DMS114 treated with DMSO at 0.1 percent for 48 hours (cell line): ENCODE measurements around the gene ME3.
"Not testable (repeated sequence)": the region's sequence is repeated elsewhere in the genome, so short reads cannot be mapped to it uniquely, and the experiment has no call there.

Experiments
- DNase-seq: peaks from one replicate; lab custom pipeline; 2025; ENCODE audit not compliant: unreplicated experiment; lab: John Stamatoyannopoulos, UW

ME3 gene

DNA sequence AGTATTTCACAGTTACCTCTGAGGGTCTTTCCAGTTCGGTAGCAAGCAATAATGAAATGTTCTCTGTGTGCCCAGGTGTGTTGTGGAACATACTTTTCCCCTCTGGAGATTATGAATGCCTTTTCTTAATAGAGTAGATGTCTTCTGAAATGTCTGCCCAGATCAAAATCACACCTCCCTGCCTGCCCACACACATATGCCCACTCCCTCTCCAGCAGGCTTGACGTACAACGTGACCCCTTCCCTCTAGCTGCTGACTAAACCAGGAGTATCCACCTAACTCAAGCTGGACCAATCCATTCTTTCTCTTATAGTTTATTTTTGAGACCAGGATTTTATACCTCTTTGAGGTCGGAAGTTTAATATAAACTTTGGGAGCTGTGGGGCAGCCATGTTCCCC lies 48.7 kb downstream of the ME3 start:
- no peak for DNase-seq

DNA sequence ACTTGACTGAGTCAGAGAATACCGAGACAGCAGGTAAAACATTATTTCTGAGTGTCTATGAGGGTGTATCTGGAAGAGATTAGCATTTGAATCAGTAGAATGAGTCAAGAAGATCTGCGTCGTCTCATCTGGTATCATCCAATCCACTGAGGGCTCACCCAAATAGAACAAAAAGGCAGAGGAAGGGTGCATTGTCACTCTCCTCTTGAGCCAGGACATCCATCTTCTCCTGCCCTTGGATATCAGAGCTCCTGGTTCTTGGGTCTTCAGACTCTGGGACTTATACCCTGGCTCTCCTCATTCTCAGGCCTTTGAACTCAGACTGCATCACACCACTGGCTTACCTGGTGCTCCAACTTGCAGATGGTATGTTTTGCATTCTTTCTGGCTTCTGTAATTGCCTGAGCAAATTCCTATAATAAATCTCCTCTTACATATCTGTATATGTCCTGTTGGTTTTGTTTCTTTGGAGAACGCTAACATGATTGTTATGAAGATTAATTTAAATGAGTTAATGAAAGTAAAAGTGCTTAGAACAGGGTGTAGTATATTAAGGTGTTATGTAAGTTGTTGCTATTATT lies 49.3 kb downstream of the ME3 start:
- DNase-seq: no peak

DNA sequence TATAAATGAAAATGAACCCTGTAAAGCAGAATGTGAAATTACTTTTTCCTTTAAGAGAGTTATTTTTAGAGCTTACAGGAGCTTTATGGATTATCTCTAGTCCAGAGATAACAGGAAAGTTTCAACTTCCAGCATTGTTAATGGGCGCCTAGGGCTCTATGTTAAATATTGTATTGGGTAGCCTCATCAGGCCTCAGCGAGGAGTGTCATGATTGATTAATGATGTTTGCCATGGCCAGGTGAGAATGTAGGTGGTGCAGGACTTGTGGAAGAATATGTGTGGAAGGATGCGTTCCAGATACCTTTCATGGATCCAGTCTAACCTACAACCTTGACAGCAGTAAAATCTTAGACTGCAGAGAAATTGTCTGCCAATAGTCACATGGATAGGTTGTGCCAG lies 50.6 kb downstream of the ME3 start:
- DNase-seq: no peak

DNA sequence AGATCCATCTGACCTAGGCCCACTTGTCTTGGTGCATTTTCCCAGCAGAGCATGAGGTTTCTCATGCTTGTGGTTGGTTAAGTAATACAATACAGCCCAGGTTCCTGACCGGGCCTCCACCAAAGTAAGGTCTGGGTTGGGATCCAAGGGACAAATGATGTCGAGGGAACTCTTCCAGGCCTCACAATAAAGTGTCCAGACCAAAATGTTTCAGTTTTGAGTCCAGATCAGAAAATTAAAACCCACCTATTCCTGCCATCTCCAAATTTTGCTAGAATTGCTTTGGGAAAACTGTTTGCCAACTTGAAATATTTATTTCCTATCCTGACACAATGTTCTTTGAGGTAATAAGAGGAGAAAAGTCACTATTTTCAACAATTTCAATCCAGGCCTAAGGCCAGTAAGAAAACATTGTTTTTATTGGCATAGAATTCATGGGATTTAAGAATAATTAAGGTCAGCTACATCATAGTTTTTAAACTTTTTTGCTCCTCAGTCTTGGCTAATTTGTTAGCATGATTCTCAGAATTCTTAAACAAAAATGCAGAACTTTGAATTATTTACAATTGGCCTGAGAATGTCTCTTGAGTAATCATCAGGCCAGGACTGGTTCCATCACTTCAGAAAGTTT lies 51.4 kb downstream of the ME3 start:
- no peak for DNase-seq

DNA sequence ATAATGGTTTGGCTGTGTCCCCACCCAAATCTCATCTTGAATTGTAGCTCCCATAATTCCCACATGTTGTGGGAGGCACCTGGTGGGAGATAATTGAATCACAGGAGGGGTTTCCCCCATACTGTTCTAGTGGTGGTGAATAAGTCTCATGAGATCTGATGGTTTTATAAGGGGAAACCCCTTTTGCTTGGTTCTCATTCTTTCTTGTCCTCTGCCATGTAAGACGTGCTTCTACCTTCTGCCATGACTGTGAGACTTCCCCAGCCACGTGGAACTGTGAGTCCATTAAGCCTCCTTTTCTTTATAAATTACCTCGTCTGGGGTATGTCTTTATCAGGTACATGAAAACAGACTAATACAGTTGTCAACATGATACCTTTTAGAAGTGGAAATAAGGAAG lies 53.0 kb downstream of the ME3 start:
- not testable (repeated sequence) for DNase-seq

DNA sequence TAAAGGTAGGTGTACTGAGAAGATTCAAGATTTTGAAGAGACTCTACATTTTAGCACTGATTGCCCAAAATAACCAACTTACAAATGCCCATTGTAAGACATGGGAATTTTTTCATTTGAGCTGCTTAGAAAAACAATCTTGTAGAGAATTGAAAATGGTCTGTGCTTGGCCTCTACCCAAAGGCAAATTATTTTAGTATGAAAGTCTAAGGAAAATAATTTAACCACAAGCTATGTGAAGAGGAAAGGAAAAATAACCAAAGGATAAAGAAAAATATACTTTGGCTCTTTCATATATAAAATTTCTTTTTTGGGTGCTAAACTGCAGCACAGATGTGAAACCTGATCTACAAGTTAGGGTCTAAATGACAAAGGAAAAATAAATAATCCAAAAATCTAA lies 54.9 kb downstream of the ME3 start:
- no peak for DNase-seq

DNA sequence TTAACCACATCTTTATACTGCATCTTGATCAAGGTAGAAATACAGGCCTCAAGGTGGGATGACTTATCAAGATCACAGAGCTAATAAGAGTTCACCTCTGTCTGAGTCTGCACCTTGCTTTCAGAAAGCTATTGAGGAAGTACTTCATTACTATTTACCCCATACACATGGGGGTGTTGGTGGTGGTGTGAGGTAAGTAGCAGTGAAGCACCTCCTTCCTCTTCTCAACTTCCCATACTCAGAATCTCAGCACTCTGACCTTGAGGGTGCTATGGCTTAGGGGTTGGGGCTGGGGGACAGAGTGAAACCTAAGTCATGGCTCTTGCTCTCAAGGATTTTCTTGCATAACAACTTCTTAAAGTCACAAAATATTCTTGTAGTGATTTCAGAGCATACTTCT lies 56.9 kb downstream of the ME3 start:
- no peak for DNase-seq

DNA sequence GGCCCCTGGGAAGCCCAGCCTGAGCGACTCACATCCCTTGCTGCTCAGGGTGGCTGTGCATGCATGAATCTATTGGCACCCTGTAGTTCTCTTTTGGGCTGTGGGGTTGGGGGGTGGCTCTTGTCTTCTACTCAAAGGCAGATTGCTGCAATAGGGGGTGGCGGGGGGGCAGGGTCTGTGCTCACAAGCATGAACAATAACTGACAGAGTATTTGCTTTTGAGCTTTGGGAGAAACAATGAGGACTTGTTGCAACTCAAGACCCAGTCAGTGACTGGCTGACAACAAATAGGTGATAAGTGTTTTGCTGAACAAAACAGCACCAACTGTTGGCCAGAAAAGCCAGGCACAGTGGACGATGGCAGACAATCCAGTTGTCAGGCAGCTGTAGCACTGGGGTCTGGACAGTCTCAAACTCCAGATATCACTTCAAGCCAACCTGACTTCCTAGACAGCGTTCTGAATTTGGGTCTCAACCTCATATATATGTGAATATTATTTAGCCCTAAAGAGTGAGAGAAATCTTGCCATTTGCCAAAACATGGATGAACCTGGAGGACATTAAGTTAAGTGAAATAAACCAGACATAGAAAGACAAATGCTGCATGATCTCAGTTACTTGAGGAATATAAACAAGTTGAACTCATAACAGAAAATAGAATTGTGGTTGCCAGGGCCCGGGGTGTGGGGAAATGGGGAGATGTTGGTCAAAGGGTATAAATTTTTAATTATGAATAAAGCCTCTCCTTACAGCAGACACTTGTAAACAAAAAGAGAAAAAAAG lies 61.7 kb downstream of the ME3 start:
- no peak for DNase-seq

DNA sequence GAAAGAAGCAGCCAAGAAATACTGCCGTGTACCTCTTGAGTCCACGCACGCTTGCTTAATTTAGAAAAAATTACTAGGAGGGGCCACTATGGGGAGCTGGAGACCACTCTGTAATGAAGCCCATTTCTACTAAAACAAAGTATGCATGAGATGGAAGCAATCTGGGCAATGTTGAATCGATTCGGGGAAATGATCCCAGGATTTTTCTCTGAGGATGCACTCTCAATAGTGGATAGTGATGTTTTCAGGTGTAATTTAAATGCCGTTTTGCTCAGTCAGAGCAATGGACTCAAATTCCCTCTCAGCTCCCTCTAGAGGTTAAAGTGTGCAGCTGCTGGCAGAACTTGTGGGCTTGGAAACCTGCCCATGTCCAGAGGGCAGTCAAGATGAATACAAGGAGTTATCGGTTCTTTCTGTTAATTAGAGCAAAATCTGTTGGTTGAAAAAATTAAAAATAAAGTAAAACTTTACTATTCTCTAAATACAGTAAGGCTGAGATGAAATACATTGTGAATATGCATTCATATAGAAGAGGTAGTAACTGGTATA lies 64.1 kb downstream of the ME3 start:
- peak; percentile 78 for DNase-seq

DNA sequence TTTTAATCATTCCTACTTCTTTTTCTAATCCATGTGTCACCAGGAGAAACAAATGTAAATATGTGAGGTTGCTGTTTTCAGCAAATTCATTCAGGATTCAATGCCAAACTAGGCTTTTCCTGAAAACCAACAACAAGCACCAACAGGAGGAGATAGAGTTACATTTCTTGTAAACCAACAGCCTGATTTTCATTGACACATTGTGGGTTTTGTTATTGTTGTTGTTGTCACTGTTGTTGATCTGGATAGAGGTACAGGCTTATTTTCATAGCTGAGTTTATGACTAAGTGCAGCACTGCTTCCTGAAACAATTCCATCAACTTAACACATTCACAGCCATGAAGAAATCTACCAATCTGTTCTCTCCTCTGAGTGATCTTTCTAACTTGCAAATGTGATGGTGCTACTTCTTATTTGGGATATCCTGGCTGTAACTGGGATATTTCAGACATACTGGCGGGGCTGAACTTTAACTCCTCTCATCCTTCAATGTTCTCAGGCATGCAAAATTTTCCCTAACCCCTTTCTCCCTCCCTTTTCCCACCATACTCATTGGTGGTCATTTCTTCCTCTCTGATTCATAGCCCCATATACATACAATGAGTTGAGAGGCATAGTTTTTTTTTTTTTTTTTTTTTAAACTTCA lies 65.5 kb downstream of the ME3 start:
- no peak for DNase-seq

DNA sequence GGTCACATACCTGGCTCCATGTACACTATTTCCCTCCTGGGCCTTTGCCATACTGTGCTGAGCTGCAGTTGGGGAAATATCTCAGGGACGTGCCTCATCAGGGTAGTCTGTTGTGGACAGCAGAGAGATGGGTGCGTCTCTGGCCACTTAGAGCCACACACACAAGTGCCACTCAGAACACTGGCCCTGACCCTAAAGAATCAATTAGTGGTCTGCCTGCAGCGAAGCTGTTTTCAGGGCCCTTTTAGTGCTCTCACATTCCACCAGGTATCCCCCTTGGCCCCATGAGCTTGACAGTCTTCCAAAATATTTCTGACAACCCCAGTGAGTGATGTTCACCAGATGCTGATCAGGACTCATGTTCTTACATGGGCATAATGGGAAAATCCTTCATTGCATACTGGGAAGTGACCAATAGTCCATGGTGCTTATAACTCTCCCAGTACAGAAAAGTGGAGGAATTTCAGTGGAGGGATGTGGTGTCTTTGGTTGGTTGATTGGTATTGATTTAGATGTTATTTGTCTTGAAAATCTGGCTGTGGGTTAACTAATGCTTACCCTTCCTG lies 66.1 kb downstream of the ME3 start:
- DNase-seq: no peak

DNA sequence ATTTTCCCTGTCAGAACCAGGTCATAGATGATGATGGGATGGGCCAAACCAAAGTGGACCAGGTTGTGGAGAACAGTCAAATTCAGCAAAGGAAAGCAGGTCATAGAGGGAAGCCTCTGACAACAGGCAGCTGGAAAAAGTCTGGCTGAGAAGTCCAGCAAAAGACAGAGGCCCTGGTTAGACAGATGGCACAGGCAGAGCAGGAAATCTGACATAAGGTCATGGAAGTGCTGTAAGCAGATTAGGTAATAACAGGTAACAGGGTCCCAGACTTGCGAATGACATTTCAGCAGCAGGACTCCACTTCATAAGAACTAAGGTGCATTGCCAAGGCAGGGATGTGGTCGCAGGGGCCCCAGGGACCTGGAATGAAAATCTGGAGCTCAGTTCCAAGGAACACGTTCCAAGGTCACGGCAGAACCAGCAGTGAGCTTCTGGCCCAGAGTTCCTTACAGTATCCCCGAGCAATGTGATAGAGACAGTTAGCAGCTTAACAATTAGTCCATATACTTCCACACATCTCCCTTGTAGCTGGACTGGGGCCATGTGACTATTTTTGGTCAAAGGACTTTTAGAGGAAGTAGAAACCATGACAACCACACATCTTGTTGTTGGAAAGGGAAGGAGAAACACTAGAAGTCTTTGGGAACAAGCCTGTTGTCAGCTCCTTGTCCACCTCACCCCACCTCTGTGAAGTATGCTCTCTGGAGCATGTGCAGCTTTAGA lies 75.4 kb downstream of the ME3 start:
- DNase-seq: no peak

DNA sequence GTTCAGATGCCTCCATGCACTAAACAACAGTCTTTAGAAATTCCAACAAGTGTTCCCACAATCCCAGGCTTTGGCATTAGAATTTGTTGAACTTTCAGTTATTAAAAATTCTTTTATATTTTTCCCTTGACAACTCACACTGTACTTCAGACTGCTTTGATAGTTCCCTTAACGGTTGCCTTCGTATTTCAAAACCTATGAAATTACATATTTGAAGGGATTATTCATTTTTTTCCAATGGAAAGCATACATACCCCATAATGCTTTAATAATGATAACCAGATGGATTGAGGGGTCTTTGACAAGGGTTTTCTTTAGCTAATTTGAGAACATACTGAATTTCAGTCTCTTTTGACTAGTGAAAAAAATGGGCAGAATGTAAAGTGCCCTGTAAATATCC lies 76.5 kb downstream of the ME3 start:
- no peak for DNase-seq

DNA sequence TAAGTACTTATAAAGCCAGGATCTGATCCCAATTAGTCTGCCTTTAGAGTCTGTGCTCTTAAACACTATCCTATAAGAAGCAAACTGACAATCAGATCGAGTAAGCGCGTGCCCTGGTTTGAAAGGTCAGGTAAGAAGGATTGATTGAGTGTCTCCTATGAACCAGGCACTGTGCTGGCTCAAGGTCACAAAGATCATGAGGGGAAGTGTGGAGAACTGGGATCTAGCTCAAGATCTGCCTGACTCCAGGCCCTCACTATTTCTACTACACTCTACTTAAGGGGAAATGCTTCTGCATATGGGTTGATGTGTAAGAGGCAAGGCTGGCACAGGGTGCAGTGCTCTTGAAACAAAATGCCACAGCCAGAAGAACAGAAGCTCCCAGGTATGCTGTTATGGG lies 77.0 kb downstream of the ME3 start:
- no peak for DNase-seq

DNA sequence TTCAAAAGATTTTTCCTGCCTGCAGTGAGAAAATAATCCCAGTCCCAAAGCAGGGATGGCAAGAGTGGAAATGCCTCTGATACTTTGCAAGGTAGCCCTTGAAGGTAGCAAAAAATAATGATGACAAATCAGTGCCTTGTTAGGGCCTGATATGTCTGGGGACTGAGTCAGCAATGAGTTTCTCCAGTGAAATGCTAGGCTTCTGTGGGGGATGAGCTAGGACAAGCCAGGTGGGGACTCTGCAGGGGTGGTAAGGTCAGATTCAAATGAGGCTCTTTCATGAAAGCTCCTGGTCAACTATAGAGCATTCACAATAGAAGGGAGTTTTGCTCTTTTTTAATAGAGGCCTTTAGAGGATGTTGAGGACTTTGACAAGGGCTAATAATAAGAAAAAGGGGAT lies 77.7 kb downstream of the ME3 start:
- DNase-seq: no peak

DNA sequence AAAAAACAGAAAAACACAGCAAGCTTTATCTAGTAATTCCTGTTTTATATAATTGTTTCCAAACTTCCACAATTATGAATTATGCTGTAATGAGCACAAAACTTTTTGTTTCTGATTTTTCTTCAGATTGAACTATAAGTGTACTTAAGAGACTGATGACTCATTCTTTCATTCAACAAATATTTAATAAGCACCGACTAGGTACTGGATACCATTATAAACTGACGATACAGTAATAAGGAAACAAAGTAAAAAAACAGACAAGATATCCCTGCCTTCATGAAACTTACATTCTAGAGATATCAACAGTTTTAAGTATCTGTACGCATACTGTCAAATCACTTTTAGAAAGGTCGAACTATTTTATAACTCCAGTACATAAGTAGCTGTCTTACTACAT lies 78.6 kb downstream of the ME3 start:
- no peak for DNase-seq

DNA sequence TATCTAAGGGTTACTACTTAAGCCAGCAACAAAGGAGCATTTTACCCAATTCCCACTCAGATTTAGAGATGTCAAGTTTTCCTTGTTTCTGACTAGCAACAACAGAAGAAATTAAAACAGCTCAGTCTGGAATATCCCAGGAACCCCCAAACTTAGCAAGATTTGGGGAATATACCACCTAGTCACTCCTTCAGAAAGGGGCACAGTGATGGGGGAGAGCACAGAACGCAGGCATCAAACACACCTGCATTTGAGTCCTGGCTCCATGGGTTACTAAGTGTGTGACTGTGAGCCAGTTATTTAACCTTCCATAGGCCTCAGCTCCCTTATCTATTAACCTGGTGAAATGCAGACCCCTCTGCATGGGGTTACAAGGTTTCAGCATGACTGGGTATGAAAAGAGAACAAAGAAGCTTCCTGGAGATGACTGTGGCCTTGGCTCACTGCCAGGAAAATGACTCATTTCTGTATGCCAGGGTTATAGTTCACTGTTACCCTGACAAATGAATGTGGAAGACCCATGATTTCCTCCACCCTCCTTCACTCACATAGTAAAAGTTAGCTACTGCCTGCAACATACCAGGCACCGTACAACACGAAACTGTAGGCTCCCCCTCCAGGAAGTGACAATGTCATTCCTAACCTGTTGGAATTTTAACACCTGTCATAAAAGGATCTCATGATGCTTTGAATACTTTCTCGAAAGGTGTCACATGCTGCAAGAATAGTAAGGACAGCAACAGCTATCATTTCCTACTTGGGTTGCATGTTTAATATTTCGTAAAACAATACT lies 79.6 kb downstream of the ME3 start:
- no peak for DNase-seq

DNA sequence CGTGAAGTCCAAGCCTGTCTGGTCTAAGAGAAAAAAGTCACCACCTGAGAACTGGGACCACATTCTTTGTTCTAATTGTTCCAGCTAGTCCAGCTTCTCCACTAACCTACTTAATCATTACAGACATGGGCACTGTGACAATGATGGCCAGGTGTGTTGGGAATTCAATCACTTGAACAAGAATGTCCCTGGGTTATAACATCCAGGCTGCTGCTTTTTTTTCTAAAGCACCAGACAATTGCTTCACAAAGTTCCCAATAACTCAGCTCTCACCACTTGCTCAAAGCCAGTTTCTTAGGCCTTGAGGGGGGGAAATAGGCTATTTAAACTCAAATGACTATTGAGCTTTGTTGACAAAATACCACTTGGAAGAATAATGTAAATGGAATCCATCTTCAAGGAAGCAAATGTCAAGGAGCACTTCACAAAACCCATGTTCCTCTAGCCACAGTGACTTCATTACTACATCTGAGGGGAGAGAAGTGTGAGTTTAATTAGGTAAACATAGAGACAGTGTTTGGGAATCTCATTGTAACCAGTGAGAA lies 80.3 kb downstream of the ME3 start:
- DNase-seq: no peak

DNA sequence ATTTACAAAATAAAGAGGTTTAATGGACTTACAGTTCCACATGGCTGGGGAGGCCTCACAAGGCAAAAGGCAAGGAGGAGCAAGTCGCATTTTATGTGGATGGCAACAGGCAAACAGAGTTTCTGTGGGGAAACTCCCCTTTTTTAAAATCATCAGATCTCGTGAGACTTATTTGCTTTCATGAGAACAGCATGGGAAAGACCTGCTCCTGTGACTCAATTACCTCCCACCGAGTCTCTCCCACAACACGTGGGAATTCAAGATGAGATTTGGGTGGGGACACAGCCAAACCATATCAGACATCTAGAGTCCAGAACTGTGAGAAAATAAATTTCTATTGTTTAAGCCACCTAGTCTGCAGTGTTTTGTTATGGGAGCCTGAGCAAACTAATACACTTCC lies 80.8 kb downstream of the ME3 start:
- DNase-seq: no peak
